VCaP (cell line): ENCODE data around the gene GBGT1.

Experiments used
- H3K27ac ChIP-seq: fragments of 450-650 bp; 2 replicates; pipeline ENCODE4 v1.5.1; 2017
- TF ChIP-seq, protein P1 (sequence below): fragments of 450-650 bp; conservative IDR thresholded peaks from 2 replicates; pipeline ENCODE4 v1.5.1; 2017; ENCODE audit warnings: mild to moderate bottlenecking, moderate library complexity

GBGT1 gene

GRCh38 chr9:133158695-133159094 lies 5.0 kb downstream of the GBGT1 start:
- TF ChIP-seq, protein P1, sequence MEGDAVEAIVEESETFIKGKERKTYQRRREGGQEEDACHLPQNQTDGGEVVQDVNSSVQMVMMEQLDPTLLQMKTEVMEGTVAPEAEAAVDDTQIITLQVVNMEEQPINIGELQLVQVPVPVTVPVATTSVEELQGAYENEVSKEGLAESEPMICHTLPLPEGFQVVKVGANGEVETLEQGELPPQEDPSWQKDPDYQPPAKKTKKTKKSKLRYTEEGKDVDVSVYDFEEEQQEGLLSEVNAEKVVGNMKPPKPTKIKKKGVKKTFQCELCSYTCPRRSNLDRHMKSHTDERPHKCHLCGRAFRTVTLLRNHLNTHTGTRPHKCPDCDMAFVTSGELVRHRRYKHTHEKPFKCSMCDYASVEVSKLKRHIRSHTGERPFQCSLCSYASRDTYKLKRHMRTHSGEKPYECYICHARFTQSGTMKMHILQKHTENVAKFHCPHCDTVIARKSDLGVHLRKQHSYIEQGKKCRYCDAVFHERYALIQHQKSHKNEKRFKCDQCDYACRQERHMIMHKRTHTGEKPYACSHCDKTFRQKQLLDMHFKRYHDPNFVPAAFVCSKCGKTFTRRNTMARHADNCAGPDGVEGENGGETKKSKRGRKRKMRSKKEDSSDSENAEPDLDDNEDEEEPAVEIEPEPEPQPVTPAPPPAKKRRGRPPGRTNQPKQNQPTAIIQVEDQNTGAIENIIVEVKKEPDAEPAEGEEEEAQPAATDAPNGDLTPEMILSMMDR: no peak
- H3K27ac ChIP-seq: no peak overlapping the region

GRCh38 chr9:133155156-133155555 lies 8.6 kb downstream of the GBGT1 start:
- TF ChIP-seq, protein P1: no peak
- no peak overlapping the region for H3K27ac ChIP-seq

- no peak overlapping the region for H3K27ac ChIP-seq
- TF ChIP-seq, protein P1: no peak
Observed at GRCh38 chr9:133154097-133154989, 9.4 kb downstream of the GBGT1 start.

DNA sequence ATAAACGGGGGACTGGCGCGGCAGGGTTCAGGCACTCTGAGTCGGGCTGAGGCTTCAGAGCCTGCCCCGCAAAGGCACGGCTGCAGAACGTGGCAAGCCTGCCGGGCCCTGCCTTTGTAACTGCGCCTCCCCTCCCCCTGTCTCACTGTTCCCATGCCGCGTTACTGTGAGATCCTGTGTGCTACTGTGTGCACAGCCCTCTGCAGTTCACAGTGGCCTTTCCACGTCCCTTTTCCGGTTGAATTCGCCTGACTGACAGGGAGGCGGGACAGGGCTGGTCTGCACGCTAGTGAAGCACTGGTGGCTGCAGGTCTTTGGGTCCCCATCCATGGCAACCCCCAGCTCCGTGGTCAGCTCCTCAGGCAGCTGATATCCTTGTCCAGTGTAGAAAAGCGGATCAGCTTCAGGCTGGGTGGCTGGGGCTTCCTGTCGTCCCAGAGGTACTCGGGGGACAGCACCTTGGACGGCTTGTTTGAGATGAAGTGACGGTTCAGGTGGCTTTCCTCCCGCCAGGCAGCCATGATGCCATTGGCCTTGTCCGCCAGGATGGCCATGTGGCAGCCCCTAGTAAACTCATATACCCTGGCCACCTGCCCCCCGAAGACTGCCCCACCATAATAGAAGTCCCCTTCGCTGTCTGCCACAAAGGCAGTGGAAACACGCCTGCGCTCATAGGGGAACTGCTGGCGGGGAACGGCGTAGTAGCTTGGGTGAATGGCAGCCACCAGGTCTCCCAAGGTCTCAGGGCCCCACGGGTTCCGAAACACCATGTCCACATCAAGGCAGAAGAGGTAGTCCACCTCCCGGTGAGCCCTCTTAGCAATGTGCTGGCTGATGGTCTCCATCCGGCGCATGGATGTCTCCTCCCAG lies 10.3 kb downstream of the GBGT1 start:
- TF ChIP-seq, protein P1: no peak
- H3K27ac ChIP-seq: no peak overlapping the region

- no peak overlapping the region for H3K27ac ChIP-seq
- TF ChIP-seq, protein P1: no peak
Observed at GRCh38 chr9:133151601-133152525, 11.9 kb downstream of the GBGT1 start.

GRCh38 chr9:133151041-133151440 lies 12.7 kb downstream of the GBGT1 start:
- TF ChIP-seq, protein P1: no peak
- no peak overlapping the region for H3K27ac ChIP-seq
